Omental fat pad (tissue), 4 donors: ENCODE measurements around the gene KCNG4. TPM values are rescaled to one million over a fixed set of nuclear protein-coding genes. Genes with fewer than 3 reads are reported as not detected.

Experiments
- ATAC-seq: fragments of 150-250 bp; one replicate; pipeline ENCODE4 v1.9.1; 2016; ENCODE audit warnings: mild to moderate bottlenecking, moderate library complexity; ENCODE audit not compliant: low FRiP score
- DNase-seq: peaks from one replicate; pipeline ENCODE4 v3.0.0-alpha.2; 2019; ENCODE audit warnings: low spot score
- total RNA-seq, 4 donors: library from RNA; depleted of rRNA; stranded (reverse); fragments of >200 nt; gene quantifications; one replicate each; pipeline ENCODE4 v1.1.0, GENCODE V29; 2016
- TF ChIP-seq, protein P1 (sequence below), 3 donors: fragments of 450-650 bp; IDR thresholded peaks; one replicate each; pipeline ENCODE4 v1.5.1; 2016 to 2017; ENCODE audit warnings: antibody characterized with exemption in 3 of 3, mild to moderate bottlenecking in 3 of 3, moderate library complexity in 2 of 3

Gene KCNG4
- total RNA-seq, 4 donors from 2014 or later, result not detected

- DNase-seq, result no peak
- TF ChIP-seq, protein P1, sequence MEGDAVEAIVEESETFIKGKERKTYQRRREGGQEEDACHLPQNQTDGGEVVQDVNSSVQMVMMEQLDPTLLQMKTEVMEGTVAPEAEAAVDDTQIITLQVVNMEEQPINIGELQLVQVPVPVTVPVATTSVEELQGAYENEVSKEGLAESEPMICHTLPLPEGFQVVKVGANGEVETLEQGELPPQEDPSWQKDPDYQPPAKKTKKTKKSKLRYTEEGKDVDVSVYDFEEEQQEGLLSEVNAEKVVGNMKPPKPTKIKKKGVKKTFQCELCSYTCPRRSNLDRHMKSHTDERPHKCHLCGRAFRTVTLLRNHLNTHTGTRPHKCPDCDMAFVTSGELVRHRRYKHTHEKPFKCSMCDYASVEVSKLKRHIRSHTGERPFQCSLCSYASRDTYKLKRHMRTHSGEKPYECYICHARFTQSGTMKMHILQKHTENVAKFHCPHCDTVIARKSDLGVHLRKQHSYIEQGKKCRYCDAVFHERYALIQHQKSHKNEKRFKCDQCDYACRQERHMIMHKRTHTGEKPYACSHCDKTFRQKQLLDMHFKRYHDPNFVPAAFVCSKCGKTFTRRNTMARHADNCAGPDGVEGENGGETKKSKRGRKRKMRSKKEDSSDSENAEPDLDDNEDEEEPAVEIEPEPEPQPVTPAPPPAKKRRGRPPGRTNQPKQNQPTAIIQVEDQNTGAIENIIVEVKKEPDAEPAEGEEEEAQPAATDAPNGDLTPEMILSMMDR (IDR thresholded peaks at IDR 0.05), result no peak
These were observed 6.3 kb upstream of the KCNG4 start for GRCh38 chr16:84245956-84246678.

GRCh38 chr16:84244728-84245127, 4.9 kb upstream of the KCNG4 start:
- TF ChIP-seq, protein P1 (IDR thresholded peaks at IDR 0.05), result no peak
- ATAC-seq, result no peak
- no peak for DNase-seq

More at GRCh38 chr16:84245956-84246678, 6.3 kb upstream of the KCNG4 start:
- ATAC-seq, result no peak

DNA sequence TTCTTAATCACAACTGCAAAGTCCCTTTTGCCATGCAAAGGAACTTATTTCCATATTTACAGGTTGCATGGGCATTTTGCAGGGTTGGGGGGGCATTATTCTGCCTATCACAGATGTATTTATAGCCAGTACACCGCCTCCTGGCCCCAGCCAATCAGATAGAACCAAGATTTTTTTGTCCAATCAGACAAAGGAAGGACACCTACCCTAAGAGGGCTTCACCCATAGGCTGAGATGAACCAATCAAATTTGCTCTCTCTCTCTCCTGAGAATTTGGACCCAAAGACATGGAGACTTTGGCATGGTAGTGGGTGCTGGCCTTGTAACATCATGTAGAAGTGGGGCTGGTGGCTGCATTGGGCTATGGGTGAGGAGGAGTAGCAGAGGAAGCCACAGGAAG, 3.9 kb upstream of the KCNG4 start:
- TF ChIP-seq, protein P1 (IDR thresholded peaks at IDR 0.05), result no peak
- no peak for DNase-seq
- no peak for ATAC-seq

GRCh38 chr16:84242839-84243238, 3.0 kb upstream of the KCNG4 start:
- ATAC-seq (no peak), DNase-seq (no peak)
- TF ChIP-seq, protein P1 (IDR thresholded peaks at IDR 0.05), result no peak

DNA sequence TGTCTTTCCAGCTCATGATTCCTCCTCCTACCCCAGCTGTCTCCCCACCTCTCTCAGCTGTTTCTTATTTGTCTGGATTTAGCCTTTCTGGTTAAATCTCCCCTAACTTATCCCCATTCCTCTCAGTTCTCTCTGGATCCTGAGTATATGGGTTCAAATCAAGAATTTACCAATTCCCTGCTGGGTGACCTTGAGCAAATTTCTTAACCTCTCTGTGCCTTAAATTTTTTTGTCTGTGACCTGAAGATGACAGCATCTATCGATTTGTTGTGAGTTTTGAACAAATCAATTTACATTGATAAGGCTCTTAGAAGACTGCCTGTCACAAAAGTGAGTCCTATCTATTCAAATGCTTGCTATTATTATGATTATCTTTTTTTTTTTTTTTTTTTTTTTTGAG, 2.0 kb upstream of the KCNG4 start:
- TF ChIP-seq, protein P1 (IDR thresholded peaks at IDR 0.05), result no peak
- ATAC-seq (no peak), DNase-seq (no peak)

GRCh38 chr16:84240455-84240854, 643 bp upstream of the KCNG4 start:
- ATAC-seq, result no peak
- no peak for DNase-seq
- TF ChIP-seq, protein P1 (IDR thresholded peaks at IDR 0.05), result no peak

- ATAC-seq (no peak), DNase-seq (no peak)
- TF ChIP-seq, protein P1 (IDR thresholded peaks at IDR 0.05), result no peak
These were observed 557 bp downstream of the KCNG4 start for GRCh38 chr16:84239141-84239769.
